Left lung (tissue), 14 donors: ENCODE data around the gene NISCH. TPM values are rescaled to one million over a fixed set of nuclear protein-coding genes. Genes with fewer than 3 reads are reported as not detected.

Experiments used
- ATAC-seq: fragments of 200-7000 bp; cut with Tn5 transposase; one replicate; pipeline ENCODE4 v1.9.1; 2020; ENCODE audit warnings: moderate library complexity
- DNase-seq, 4 donors: peaks; one replicate each; pipeline ENCODE4 v3.0.0-alpha.2; 2013 to 2020
- H3K27ac ChIP-seq, 2 donors: fragments of 200-600 bp; sonication (generic) in 1 of 2; one replicate each; pipeline versions ENCODE4 v1.5.0 to v1.8.0; 2020 to 2021
- H3K27me3 ChIP-seq, 2 donors: fragments of 200-600 bp; sonication (generic) in 1 of 2; one replicate each; pipeline versions ENCODE4 v1.5.0 to v1.8.0; 2020 to 2021
- H3K36me3 ChIP-seq, 2 donors: fragments of 200-600 bp; sonication (generic) in 1 of 2; one replicate each; pipeline versions ENCODE4 v1.5.0 to v1.8.0; 2020 to 2021
- H3K4me1 ChIP-seq, 2 donors: fragments of 200-600 bp; one replicate each; pipeline ENCODE4 v1.8.0; 2021
- H3K4me3 ChIP-seq, 2 donors: fragments of 200-600 bp; sonication (generic) in 1 of 2; one replicate each; pipeline versions ENCODE4 v1.5.0 to v1.8.0; 2020 to 2021; ENCODE audit warnings: mild to moderate bottlenecking in 1 of 2
- H3K9me3 ChIP-seq, 2 donors: fragments of 200-600 bp; sonication (generic) in 1 of 2; one replicate each; pipeline versions ENCODE4 v1.5.0 to v1.8.0; 2020 to 2021
- intact Hi-C, 2 donors: fragments of 100-400 bp; cut with DNase I; formaldehyde crosslinking; loops; one replicate each; pipeline versions ENCODE4 v1.11.2 to v1.14.2; 2022
- long read RNA-seq, 12 donors: library from polyadenylated mRNA in 2 of 12; unstranded in 2 of 12; transcript quantifications; one replicate each; pipeline ENCODE4 v2.0.0 and lab custom pipeline, GENCODE V29; 2019 to 2026
- polyA plus RNA-seq, 6 donors: library from polyadenylated mRNA; unstranded; fragments of 120-200 nt; gene quantifications; one replicate each; pipeline ENCODE4 v1.2.1, GENCODE V29; 2013; ENCODE audit not compliant: insufficient read length in 6 of 6
- total RNA-seq, 2 donors: library from RNA; stranded (reverse); fragmentation: NEBNext Ultra II Directional; extraction: Animal tissue kit (Norgen Biotek cat#: 25700); gene quantifications; one replicate each; pipeline ENCODE4 v1.2.1, GENCODE V29; 2021
- TF ChIP-seq, protein P1 (sequence below), 2 donors: fragments of 200-600 bp; sonication (generic) in 1 of 2; IDR thresholded peaks; one replicate each; pipeline versions ENCODE4 v1.5.0 to v1.8.0; 2021; ENCODE audit warnings: antibody characterized with exemption in 2 of 2
- donor health status: DM: no; HTN: yes; CAD: no.
- donor health status: DM: no; HTN: no; CAD: no.

Gene NISCH
- total RNA-seq (100 to 1,000 TPM in 1 of 2 donors, 10 to 100 TPM in 1; 72.6 to 104 TPM), polyA plus RNA-seq (100 to 1,000 TPM; 133 to 178 (median 154) TPM)
- long read RNA-seq, donor 1, transcript NISCH-212 (13 exons, 3,168 nt): major isoform, 13 of 113 reads
- long read RNA-seq, donor 1, transcript NISCH-203 (3 exons, 565 nt): major isoform, 13 of 113 reads
- long read RNA-seq, donor 1, partial matches to known transcripts: 80 of 113 reads
- long read RNA-seq, donor 1, other reads (novel, unspliced or antisense): 0 of 113 reads
- long read RNA-seq, donor 2, transcript NISCH-212 (13 exons, 3,168 nt): major isoform, 10 of 82 reads
- long read RNA-seq, donor 2, transcript NISCH-203 (3 exons, 565 nt): major isoform, 10 of 82 reads
- long read RNA-seq, donor 2, partial matches to known transcripts: 61 of 82 reads
- long read RNA-seq, donor 2, other reads (novel, unspliced or antisense): 0 of 82 reads
- long read RNA-seq, donor 3, full-length matches to known transcripts: 10 of 19 reads
- long read RNA-seq, donor 3, partial matches to known transcripts: 9 of 19 reads
- long read RNA-seq, donor 3, other reads (novel, unspliced or antisense): 0 of 19 reads
- long read RNA-seq, donor 4, partial matches to known transcripts: 8 of 14 reads
- long read RNA-seq, donor 4, other reads (novel, unspliced or antisense): 2 of 14 reads
- long read RNA-seq, donor 5, full-length matches to known transcripts: 17 of 205 reads
- long read RNA-seq, donor 5, partial matches to known transcripts: 188 of 205 reads
- long read RNA-seq, donor 5, other reads (novel, unspliced or antisense): 0 of 205 reads
- long read RNA-seq, donor 6, full-length matches to known transcripts: 18 of 47 reads
- long read RNA-seq, donor 6, partial matches to known transcripts: 29 of 47 reads
- long read RNA-seq, donor 6, other reads (novel, unspliced or antisense): 0 of 47 reads
- long read RNA-seq, donor 7, full-length matches to known transcripts: 13 of 29 reads
- long read RNA-seq, donor 7, partial matches to known transcripts: 16 of 29 reads
- long read RNA-seq, donor 7, other reads (novel, unspliced or antisense): 0 of 29 reads
- long read RNA-seq, donor 8, full-length matches to known transcripts: 21 of 603 reads
- long read RNA-seq, donor 8, partial matches to known transcripts: 554 of 603 reads
- long read RNA-seq, donor 8, other reads (novel, unspliced or antisense): 28 of 603 reads
- long read RNA-seq, donor 9: 0 reads
- long read RNA-seq, donor 10, partial matches to known transcripts: 14 of 25 reads
- long read RNA-seq, donor 10, other reads (novel, unspliced or antisense): 9 of 25 reads
- long read RNA-seq, donor 11, full-length matches to known transcripts: 16 of 72 reads
- long read RNA-seq, donor 11, partial matches to known transcripts: 56 of 72 reads
- long read RNA-seq, donor 11, other reads (novel, unspliced or antisense): 0 of 72 reads
- long read RNA-seq, donor 12, full-length matches to known transcripts: 14 of 49 reads
- long read RNA-seq, donor 12, partial matches to known transcripts: 35 of 49 reads
- long read RNA-seq, donor 12, other reads (novel, unspliced or antisense): 0 of 49 reads

DNA sequence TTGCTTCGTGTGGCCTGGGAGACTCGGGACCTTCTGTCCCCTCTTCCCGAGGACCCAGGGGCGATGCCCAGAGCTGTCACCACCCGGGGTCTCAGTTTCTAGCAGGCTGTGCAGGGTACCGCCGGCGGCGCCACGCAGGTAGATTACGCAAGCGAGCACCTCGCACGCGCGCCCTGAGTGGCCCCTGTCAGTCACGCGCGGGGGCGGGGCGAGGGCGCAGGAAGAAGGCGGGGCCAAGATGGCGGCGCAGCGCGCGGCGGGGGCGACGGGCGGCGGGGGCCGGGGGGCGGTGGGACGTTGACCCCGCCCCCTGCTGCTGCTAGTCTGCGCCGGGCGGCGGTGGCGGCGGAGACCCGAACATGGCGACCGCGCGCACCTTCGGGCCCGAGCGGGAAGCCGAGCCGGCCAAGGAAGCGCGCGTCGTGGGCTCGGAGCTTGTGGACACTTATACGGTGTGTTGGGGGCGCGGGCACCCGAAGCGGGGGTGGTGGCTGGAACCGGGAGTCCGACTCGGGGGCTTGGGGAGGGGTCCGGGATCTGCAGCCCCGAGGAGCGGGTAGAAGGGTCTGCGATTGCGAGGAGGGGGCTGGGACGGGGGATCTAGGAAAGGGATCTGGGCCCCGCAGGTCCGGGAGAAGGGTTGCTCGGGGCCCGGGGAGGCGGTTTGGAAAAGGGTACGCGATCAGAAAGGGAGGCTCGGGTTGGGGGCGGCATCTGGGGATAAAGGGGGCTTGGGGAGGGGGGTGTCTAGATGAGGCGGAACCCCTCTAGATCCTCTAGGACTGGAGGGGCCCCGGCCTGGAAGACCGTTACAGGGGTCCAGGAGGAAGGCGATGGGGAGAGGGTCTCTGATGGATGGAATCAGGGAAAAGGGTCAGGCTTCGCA is at the start of gene NISCH:
Gene NISCH (plus strand): TSS at position 322 of the 886 bp plus-strand sequence. CDS start 38 bp downstream, at position 360.
- ATAC-seq (peak; percentile 85), DNase-seq (peak; percentile 80 to 96 (median 89))
- Histone ChIP-seq H3K9me3 (no peaks in the 10 kb centered on the region), H3K4me1 (peaks cover 6 to 39% of the 10 kb centered on the region in 2 donors), H3K4me3 (peak within 1 kb of the TSS; percentile 54 to 72), H3K27ac (peak within 1 kb of the TSS; percentile 89 to 90), H3K36me3 (peaks cover 0 to 27% of the 10 kb centered on the region in 2 donors), H3K27me3 (no peaks in the 10 kb centered on the region)
- TF ChIP-seq, protein P1, sequence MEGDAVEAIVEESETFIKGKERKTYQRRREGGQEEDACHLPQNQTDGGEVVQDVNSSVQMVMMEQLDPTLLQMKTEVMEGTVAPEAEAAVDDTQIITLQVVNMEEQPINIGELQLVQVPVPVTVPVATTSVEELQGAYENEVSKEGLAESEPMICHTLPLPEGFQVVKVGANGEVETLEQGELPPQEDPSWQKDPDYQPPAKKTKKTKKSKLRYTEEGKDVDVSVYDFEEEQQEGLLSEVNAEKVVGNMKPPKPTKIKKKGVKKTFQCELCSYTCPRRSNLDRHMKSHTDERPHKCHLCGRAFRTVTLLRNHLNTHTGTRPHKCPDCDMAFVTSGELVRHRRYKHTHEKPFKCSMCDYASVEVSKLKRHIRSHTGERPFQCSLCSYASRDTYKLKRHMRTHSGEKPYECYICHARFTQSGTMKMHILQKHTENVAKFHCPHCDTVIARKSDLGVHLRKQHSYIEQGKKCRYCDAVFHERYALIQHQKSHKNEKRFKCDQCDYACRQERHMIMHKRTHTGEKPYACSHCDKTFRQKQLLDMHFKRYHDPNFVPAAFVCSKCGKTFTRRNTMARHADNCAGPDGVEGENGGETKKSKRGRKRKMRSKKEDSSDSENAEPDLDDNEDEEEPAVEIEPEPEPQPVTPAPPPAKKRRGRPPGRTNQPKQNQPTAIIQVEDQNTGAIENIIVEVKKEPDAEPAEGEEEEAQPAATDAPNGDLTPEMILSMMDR (IDR thresholded peaks at IDR 0.05): no peak
- intact Hi-C loops: no loop called here

DNA sequence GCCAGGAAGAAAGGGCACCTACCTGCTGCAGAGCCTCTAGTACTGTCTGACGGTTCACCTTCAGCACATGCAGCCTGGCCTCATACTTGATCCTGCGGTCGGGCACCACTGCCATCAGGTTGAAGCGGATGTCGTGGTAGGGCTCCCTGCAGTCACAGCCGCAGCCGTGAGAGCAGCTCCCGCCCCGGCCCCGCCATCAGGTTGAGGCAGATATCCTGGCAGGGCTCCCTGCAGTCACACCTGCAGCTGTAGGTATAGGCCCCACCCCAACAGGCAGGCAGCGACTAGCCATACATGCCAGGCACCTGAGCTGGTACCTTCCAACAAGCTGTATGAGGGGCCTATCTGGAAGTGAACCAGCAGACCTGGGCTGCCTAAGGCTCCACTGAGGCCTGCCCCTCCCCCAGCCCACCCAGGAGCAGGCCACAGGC is 49.2 kb upstream of the NISCH start:
- peaks cover 0 to 69% of the 10 kb centered on the region in 2 donors for H3K36me3 ChIP-seq
- no peak overlapping the region for H3K4me3 ChIP-seq
- DNase-seq: no peak
- intact Hi-C loops: no loop called here
- no peak overlapping the region for H3K27ac ChIP-seq
- no peak for ATAC-seq
- H3K9me3 ChIP-seq: no peaks in the 10 kb centered on the region
- TF ChIP-seq, protein P1 (IDR thresholded peaks at IDR 0.05): no peak
- no peaks in the 10 kb centered on the region for H3K27me3 ChIP-seq
- H3K4me1 ChIP-seq: peaks cover 12 to 38% of the 10 kb centered on the region in 2 donors

DNA sequence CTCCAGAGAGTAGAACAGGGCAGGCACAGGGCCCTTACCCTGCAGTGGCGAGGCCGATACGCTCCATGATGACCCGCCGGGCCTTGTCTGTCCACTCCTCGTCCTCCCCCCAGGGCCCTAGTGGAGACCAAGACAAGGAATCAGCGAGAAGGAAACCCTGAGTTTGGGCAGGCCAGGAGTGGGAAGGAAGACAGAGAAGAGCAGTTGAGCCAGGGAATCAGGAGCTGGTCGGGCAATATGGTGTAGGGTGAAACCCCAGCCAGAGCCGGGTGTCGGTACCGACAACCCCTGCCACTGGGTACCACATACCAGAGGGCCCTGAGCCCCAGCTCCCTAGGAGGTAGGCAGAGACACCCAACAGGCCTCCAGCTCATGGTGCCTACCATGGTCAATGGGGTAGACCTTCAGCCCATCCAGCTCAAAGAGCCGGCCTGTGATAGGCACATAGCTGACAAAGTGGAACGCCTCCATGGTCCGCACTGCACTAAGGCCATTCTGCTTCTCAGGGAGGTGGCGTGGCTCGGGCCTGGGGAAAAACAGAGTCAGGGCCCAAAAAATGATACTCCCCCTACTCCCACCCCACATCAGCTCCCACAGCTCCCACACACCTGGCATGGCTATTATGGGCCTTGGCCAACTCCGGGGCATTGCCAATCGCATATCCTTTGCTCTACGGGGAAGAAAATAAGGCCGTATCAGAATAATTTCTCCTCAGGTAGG is 48.5 kb upstream of the NISCH start:
- intact Hi-C loops: no loop called here
- H3K4me1 ChIP-seq: peaks cover 16 to 45% of the 10 kb centered on the region in 2 donors

More for the DNA sequence above, 48.5 kb upstream of the NISCH start:
- Histone ChIP-seq H3K9me3 (no peaks in the 10 kb centered on the region), H3K27ac (no peak overlapping the region), H3K36me3 (peaks cover 0 to 62% of the 10 kb centered on the region in 2 donors), H3K27me3 (no peaks in the 10 kb centered on the region), H3K4me3 (no peak overlapping the region)
- DNase-seq (no peak), ATAC-seq (no peak)
- TF ChIP-seq, protein P1 (IDR thresholded peaks at IDR 0.05): no peak
